HG03095 (cell line): ENCODE data around the gene OR2T11.
"Not testable (repeated sequence)": the region's sequence is repeated elsewhere in the genome, so short reads cannot be mapped to it uniquely, and the experiment has no call there.

Experiments used
- ATAC-seq: cut with Tn5 transposase; IDR thresholded peaks from one replicate; pipeline ENCODE4 v1.9.1; 2021; ENCODE audit warnings: moderate library complexity; ENCODE audit not compliant: unreplicated experiment

Gene OR2T11

GRCh38 chr1:248621770-248622169, 13.1 kb downstream of the OR2T11 start:
- ATAC-seq = no peak

GRCh38 chr1:248618878-248619277, 16.0 kb downstream of the OR2T11 start:
- ATAC-seq = no peak

- ATAC-seq = no peak
Observed at GRCh38 chr1:248618119-248618518, 16.8 kb downstream of the OR2T11 start.

DNA sequence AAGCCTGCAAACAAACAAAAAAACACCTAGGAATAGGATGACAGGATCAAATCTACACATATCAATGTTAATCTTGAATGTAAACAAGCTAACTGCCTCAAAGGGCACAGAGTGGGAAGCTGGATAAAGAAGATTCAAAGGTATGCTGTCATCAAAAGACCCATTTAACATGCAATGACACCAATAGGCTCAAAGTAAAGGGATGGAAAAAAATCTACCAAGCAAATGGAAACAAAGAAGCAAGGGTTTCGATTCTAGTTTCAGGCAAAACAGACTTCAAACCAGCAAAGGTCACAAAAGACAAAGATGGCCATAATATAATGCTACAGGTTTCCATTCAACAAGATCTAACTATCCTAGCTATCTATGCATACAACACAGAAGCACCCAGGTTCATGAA, 21.1 kb downstream of the OR2T11 start:
- ATAC-seq = peak; percentile 58

DNA sequence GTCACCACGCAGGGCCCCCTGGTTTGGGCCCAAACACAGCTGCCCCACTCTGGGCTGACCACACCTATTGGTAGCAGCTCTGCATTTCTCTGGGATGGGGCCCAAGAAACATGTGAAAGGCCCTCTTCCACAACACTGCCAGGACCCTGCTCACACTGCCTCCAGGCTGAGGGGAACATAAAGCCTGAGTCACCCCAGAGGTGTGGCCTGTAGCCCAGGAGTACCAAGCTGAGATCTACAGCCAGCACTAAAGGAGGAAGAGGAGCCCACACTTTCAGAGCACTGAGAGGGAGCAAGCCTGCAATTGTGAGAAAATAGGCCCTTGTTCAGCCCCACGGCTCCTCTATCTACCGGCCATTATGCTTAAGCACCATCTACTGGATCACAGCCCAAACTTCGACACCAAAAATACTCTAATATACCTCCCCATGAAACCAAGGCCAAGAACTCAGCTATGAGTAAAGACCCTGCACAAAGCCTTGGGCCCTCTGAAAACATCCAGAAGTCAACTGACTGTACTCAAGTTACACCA, 22.9 kb downstream of the OR2T11 start:
- ATAC-seq = no peak

GRCh38 chr1:248610301-248610700, 24.6 kb downstream of the OR2T11 start:
- no peak for ATAC-seq

GRCh38 chr1:248599396-248599795, 35.5 kb downstream of the OR2T11 start:
- ATAC-seq = no peak

DNA sequence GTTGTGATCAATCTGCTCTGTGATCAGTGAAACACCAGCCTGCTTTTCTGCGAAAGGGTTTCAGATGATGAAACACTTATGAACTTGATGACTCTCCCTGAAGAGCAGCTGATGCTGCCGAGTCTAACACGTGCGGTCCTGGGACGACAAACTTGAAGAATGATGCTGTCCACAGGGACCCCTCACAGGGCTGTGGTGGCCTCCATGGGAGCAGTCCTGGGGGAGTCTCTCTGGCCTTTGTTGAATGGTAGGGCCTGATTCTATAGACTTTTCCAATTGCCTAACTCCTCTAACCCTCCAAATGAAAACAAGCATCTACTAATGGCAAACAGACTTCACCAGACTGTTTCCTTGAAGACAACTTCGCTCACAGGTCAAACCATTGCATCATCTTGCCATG, 37.3 kb downstream of the OR2T11 start, which contains the start of gene OR2T10:
OR2T10 (minus strand) TSS at position 112 of the 400 bp plus-strand sequence. CDS start 3,932 bp downstream, outside the sequence.
- no peak for ATAC-seq

DNA sequence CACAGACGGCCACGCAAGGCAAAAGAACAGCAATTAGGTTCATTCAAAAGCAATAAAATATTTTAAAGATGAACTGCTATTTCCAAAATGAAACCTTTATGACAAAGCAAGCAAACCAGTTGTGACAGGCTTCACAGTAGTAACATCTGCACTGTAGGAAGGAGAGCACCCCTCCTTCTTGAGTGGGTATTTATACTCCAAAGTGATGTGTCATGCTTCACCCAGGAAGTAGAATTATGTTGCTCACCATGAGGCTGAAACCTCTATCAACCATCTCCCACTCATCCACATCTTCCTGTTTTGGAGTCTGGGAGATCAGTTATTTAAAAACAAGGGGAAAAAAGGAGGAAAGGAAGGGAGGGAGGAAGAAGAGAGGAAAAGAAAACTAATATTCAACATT, 38.3 kb downstream of the OR2T11 start:
- no peak for ATAC-seq

- ATAC-seq = no peak
Observed at GRCh38 chr1:248593226-248593625, 41.7 kb downstream of the OR2T11 start.

GRCh38 chr1:248592655-248593054, 42.2 kb downstream of the OR2T11 start:
- no peak for ATAC-seq

DNA sequence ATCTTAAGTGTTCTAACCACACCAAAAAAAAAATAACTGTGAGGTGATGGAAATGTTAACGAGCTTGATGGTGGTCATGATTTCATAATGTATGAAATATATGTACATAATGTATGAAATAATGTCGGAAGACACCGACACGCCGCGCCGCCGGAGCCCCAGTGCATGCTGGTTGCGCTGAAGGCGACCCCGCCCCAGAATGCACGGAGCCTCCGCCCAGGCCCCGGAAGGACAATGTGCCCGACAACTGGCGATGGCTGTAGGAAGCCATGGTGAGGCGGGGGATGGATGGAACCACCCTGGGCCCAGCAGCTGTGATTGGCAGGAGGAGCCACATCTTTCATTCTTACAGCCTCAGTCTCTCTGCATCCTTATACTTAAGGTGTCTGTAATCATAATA, 44.8 kb downstream of the OR2T11 start:
- ATAC-seq = no peak

GRCh38 chr1:248589334-248589733, 45.6 kb downstream of the OR2T11 start:
- no peak for ATAC-seq

DNA sequence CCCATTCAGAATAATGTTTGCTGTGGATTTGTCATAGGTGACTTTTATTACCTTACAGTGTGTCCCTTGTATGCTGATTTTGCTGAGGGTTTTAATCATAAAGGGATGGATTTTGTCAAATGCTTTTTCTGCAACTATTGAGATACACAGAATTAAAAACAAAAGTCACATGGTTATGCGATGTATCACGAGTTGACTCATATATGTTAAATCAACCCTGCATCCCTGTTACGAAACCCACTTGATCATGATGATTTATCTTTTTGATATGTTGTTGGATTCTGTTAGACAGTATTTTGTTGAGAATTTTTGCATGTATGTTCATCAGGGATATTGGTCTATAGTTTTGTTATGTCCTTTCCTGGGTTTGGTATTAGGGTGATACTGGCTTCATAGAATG, 49.6 kb downstream of the OR2T11 start:
- no peak for ATAC-seq

DNA sequence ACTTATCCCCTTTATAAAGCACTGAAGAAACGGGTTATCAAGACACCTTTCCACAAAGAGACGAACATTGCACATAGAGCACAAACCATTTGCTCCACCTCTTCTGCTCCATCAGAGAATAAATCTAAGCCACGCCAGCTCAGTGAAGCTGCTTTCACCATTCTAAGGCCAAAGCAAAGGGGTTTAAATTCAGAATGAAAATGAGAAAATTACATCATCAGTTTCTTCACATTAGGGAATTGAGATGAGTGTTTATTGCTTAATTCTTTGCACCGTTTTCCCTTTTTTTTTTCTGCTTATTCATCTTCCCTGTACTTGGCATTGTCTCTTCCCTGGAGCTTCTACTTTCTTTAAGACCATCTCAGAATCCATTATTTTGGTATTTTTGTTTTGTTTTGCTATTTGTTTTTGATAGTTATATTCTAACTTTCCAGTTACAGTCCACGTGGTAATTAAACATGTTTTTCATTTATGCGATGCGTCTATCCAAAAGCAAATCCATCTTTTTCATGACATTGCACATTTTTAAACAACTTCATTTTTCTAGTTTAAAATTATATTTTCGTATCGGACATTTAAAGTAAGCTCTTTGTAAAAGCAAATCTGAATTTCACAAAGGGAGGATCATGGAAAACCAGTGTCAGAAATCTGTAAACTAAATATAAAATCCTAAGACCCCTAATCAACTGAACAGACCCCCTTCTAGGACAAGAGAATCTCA, 58.5 kb downstream of the OR2T11 start:
- no peak for ATAC-seq

- not testable (repeated sequence) for ATAC-seq
Observed at GRCh38 chr1:248574657-248575056, 60.2 kb downstream of the OR2T11 start, which contains the start of gene OR2T34. TSS of gene OR2T34 (minus strand) at chr1:248574757. CDS start at chr1:248574757, 0 bp downstream.

DNA sequence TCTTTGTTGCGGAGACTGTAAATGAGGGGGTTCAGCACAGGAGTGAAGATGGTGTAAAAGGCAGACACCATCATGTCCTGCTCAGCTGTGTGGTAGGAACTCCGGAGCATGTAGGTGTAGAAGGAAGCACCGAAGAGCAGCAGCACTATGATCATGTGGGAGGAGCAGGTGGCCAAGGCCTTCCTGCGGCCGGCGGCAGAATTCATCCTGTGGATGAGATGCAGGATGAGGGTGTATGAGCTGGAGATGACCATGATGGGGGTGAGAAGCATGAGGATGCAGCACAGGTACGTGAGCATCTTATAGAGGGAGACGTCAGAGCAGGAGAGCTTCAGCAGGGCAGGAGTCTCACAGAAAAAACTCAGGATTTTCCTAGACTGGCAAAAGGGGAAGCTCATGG, 61.0 kb downstream of the OR2T11 start:
- not testable (repeated sequence) for ATAC-seq
